HepG2 (cell line): ENCODE results near the gene SLC13A3. TPM values are rescaled to one million over a fixed set of nuclear protein-coding genes. Genes with fewer than 3 reads are reported as not detected.
A peak's percentile ranks its signal among the peaks of the same experiment; 100 is the strongest.

ENCODE experiments used
- BHLHE40 ChIP-seq: IDR thresholded peaks from 2 replicates; pipeline ENCODE4 v1.6.1; 2011; ENCODE audit warnings: low read length, improper control_type of control experiment
- CBX5 ChIP-seq: sonication (generic); formaldehyde crosslinking; IDR thresholded peaks from 2 replicates; pipeline ENCODE4 v1.4.0; 2020; ENCODE audit warnings: missing genetic modification reagents, borderline replicate concordance
- FOXP1 ChIP-seq, 2 experiments: fragments of 450-650 bp in 1 of 2; IDR thresholded peaks; 2 replicates each; pipeline ENCODE4 v1.6.1; 2017 to 2018; ENCODE audit warnings: antibody characterized with exemption in 1 of 2
- HNRNPK ChIP-seq: fragments of 200-400 bp; formaldehyde crosslinking; IDR thresholded peaks from 2 replicates; pipeline ENCODE4 v1.6.1; 2018; ENCODE audit warnings: low read length, low read depth, moderate library complexity, mild to moderate bottlenecking; ENCODE audit not compliant: poor library complexity, severe bottlenecking
- KAT8 ChIP-seq: IDR thresholded peaks from 2 replicates; pipeline ENCODE4 v1.6.1; 2016; ENCODE audit warnings: missing genetic modification reagents, missing compliant biosample characterization
- MAFF ChIP-seq: IDR thresholded peaks from 2 replicates; pipeline ENCODE4 v1.6.1; 2011; ENCODE audit warnings: low read depth, low read length, improper control_type of control experiment
- MED1 ChIP-seq: sonication (generic); formaldehyde crosslinking; IDR thresholded peaks from 2 replicates; pipeline ENCODE4 v1.4.0; 2020; ENCODE audit warnings: missing genetic modification reagents
- PCBP2 ChIP-seq: fragments of 200-400 bp; formaldehyde crosslinking; optimal IDR thresholded peaks from 2 replicates; pipeline ENCODE3; 2018; ENCODE audit warnings: low read length, low read depth; ENCODE audit not compliant: poor library complexity, severe bottlenecking
- SMC3 ChIP-seq: IDR thresholded peaks from 2 replicates; pipeline ENCODE4 v1.6.1; 2011; ENCODE audit warnings: low read length, improper control_type of control experiment
- ZFP36 ChIP-seq: fragments of 150-350 bp; IDR thresholded peaks from 2 replicates; pipeline ENCODE4 v1.6.1; 2018; ENCODE audit warnings: borderline replicate concordance, low read length, low read depth; ENCODE audit not compliant: partially characterized antibody
- ZFP41 ChIP-seq: sonication (generic); formaldehyde crosslinking; IDR thresholded peaks from 2 replicates; pipeline ENCODE4 v1.4.0; 2020; ENCODE audit warnings: mild to moderate bottlenecking, missing genetic modification reagents, borderline replicate concordance
- ZMYM4 ChIP-seq: sonication (generic); formaldehyde crosslinking; IDR thresholded peaks from 2 replicates; pipeline ENCODE4 v1.8.1; 2023; ENCODE audit warnings: mild to moderate bottlenecking, missing genetic modification reagents
- ZNF205 ChIP-seq: IDR thresholded peaks from 2 replicates; pipeline ENCODE4 v1.6.1; 2018; ENCODE audit warnings: missing biosample characterization, missing genetic modification reagents
- ZNF326 ChIP-seq: sonication (generic); formaldehyde crosslinking; IDR thresholded peaks from 2 replicates; pipeline ENCODE4 v1.4.0; 2020; ENCODE audit warnings: missing genetic modification reagents, borderline replicate concordance
- ZNF331 ChIP-seq: sonication (generic); formaldehyde crosslinking; IDR thresholded peaks from 2 replicates; pipeline ENCODE4 v1.4.0; 2020; ENCODE audit warnings: missing genetic modification reagents
- ZNF614 ChIP-seq: IDR thresholded peaks from 2 replicates; pipeline ENCODE4 v1.6.1; 2018; ENCODE audit warnings: missing biosample characterization, missing genetic modification reagents, inconsistent platforms, borderline replicate concordance
- ZNF792 ChIP-seq: IDR thresholded peaks from 2 replicates; pipeline ENCODE4 v1.6.1; 2016
- polyA plus RNA-seq, 8 experiments: library from polyadenylated mRNA; depleted of rRNA in 3 of 8; stranded (reverse) in 7 of 8; unstranded in 1 of 8; fragments of >200 nt; fragmentation: Illumina TruSeq in 4 of 8; extraction: Trizol in 4 of 8; gene quantifications; 2 replicates each; pipeline versions ENCODE4 v1.2.1 to v1.2.3, GENCODE V29; 2011 to 2016; ENCODE audit warnings: low read depth in 4 of 8, missing spikeins in 1 of 8, mixed read lengths in 1 of 8; ENCODE audit not compliant: insufficient read depth in 1 of 8
- total RNA-seq, 5 experiments: library from RNA; depleted of rRNA; stranded (reverse); fragments of >200 nt; fragmentation: Illumina TruSeq; extraction: Trizol; gene quantifications; 2 replicates each; pipeline ENCODE4 v1.2.3, GENCODE V29; 2016; ENCODE audit warnings: low read depth in 1 of 5
- TF ChIP-seq, protein P1 (sequence below): sonication (generic); formaldehyde crosslinking; IDR thresholded peaks from 2 replicates; pipeline ENCODE4 v1.9.0; 2022; ENCODE audit warnings: low read depth, missing genetic modification reagents
- TF ChIP-seq, protein P2 (sequence below): sonication (generic); formaldehyde crosslinking; IDR thresholded peaks from 2 replicates; pipeline ENCODE4 v1.8.0; 2022; ENCODE audit warnings: mild to moderate bottlenecking, missing genetic modification reagents, moderate library complexity
- TF ChIP-seq, protein P3 (sequence below): IDR thresholded peaks from 2 replicates; pipeline ENCODE4 v1.6.1; 2016; ENCODE audit warnings: mild to moderate bottlenecking
- TF ChIP-seq, protein P4 (sequence below): sonication (generic); formaldehyde crosslinking; IDR thresholded peaks from 2 replicates; pipeline ENCODE4 v1.5.0; 2020; ENCODE audit warnings: mild to moderate bottlenecking, missing genetic modification reagents, borderline replicate concordance

SLC13A3 gene
- total and polyA plus RNA-seq, 2 of the 13 experiments (the other 11 are each of a cell fraction or from before 2014, with no cell fraction given), result 66.5 to 76.0 TPM

- TF ChIP-seq HNRNPK (peak; percentile 81), ZNF331 (peak; percentile 67; the same call in 1 of the 2 replicates), CBX5 (CRISPR knock-in tag) (peak; percentile 75; the same call in 1 of the 2 replicates), FOXP1 (IDR thresholded peaks at IDR 0.05) (no peak), FOXP1 (CRISPR knock-in tag; IDR thresholded peaks at IDR 0.05) (0 out of 2 replicates have a peak, but pooled peaks have one; percentile 6), KAT8 (0 out of 2 replicates have a peak, but pooled peaks have one; percentile 36), MAFF (0 out of 2 replicates have a peak, but pooled peaks have one; percentile 21), BHLHE40 (peak; percentile 74), MED1 (peak; percentile 41; the same call in 1 of the 2 replicates), SMC3 (peak; percentile 99), PCBP2 (peak; percentile 93), ZNF792 (CRISPR knock-in tag) (0 out of 2 replicates have a peak, but pooled peaks have one; percentile 52), ZMYM4 (CRISPR knock-in tag) (peak; percentile 66; the same call in 1 of the 2 replicates), ZNF614 (0 out of 2 replicates have a peak, but pooled peaks have one; percentile 52), ZFP41 (no peak), ZFP36 (no peak), ZNF326 (no peak), ZNF205 (CRISPR knock-in tag) (0 out of 2 replicates have a peak, but pooled peaks have one; percentile 39)
- TF ChIP-seq, protein P1, sequence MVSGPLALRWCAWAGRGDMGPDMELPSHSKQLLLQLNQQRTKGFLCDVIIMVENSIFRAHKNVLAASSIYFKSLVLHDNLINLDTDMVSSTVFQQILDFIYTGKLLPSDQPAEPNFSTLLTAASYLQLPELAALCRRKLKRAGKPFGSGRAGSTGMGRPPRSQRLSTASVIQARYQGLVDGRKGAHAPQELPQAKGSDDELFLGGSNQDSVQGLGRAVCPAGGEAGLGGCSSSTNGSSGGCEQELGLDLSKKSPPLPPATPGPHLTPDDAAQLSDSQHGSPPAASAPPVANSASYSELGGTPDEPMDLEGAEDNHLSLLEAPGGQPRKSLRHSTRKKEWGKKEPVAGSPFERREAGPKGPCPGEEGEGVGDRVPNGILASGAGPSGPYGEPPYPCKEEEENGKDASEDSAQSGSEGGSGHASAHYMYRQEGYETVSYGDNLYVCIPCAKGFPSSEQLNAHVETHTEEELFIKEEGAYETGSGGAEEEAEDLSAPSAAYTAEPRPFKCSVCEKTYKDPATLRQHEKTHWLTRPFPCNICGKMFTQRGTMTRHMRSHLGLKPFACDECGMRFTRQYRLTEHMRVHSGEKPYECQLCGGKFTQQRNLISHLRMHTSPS (CRISPR knock-in tag), result 0 out of 2 replicates have a peak, but pooled peaks have one; percentile 32
- TF ChIP-seq, protein P2, sequence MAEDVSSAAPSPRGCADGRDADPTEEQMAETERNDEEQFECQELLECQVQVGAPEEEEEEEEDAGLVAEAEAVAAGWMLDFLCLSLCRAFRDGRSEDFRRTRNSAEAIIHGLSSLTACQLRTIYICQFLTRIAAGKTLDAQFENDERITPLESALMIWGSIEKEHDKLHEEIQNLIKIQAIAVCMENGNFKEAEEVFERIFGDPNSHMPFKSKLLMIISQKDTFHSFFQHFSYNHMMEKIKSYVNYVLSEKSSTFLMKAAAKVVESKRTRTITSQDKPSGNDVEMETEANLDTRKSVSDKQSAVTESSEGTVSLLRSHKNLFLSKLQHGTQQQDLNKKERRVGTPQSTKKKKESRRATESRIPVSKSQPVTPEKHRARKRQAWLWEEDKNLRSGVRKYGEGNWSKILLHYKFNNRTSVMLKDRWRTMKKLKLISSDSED (CRISPR knock-in tag), result no peak
- TF ChIP-seq, protein P3, sequence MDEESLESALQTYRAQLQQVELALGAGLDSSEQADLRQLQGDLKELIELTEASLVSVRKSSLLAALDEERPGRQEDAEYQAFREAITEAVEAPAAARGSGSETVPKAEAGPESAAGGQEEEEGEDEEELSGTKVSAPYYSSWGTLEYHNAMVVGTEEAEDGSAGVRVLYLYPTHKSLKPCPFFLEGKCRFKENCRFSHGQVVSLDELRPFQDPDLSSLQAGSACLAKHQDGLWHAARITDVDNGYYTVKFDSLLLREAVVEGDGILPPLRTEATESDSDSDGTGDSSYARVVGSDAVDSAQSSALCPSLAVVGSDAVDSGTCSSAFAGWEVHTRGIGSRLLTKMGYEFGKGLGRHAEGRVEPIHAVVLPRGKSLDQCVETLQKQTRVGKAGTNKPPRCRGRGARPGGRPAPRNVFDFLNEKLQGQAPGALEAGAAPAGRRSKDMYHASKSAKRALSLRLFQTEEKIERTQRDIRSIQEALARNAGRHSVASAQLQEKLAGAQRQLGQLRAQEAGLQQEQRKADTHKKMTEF (CRISPR knock-in tag), result 0 out of 2 replicates have a peak, but pooled peaks have one; percentile 22
- TF ChIP-seq, protein P4, sequence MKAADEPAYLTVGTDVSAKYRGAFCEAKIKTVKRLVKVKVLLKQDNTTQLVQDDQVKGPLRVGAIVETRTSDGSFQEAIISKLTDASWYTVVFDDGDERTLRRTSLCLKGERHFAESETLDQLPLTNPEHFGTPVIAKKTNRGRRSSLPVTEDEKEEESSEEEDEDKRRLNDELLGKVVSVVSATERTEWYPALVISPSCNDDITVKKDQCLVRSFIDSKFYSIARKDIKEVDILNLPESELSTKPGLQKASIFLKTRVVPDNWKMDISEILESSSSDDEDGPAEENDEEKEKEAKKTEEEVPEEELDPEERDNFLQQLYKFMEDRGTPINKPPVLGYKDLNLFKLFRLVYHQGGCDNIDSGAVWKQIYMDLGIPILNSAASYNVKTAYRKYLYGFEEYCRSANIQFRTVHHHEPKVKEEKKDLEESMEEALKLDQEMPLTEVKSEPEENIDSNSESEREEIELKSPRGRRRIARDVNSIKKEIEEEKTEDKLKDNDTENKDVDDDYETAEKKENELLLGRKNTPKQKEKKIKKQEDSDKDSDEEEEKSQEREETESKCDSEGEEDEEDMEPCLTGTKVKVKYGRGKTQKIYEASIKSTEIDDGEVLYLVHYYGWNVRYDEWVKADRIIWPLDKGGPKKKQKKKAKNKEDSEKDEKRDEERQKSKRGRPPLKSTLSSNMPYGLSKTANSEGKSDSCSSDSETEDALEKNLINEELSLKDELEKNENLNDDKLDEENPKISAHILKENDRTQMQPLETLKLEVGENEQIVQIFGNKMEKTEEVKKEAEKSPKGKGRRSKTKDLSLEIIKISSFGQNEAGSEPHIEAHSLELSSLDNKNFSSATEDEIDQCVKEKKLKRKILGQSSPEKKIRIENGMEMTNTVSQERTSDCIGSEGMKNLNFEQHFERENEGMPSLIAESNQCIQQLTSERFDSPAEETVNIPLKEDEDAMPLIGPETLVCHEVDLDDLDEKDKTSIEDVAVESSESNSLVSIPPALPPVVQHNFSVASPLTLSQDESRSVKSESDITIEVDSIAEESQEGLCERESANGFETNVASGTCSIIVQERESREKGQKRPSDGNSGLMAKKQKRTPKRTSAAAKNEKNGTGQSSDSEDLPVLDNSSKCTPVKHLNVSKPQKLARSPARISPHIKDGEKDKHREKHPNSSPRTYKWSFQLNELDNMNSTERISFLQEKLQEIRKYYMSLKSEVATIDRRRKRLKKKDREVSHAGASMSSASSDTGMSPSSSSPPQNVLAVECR, result peak; percentile 57; the same call in 1 of the 2 replicates
Observed at GRCh38 chr20:46520976-46521579, 130.2 kb downstream of the SLC13A3 start (continued).
